Limb (tissue), 2 donors: ENCODE results near the gene NUP210L.

Experiments
- DNase-seq, 2 donors: peaks; one replicate each; pipeline ENCODE4 v3.0.0-alpha.2; 2016; ENCODE audit errors: extremely low spot score in 2 of 2

NUP210L gene

GRCh38 chr1:153967107-153967999 is 187.5 kb downstream of the NUP210L start, which contains the start of gene CREB3L4:
Gene CREB3L4 (plus strand): TSS chr1:153967902. CDS start chr1:153968526, 624 bp downstream.
- peak; percentile 91 to 98 for DNase-seq

GRCh38 chr1:153963850-153964331 is 191.0 kb downstream of the NUP210L start:
- peak in 1 of 2 donors; percentile 75 for DNase-seq

DNA sequence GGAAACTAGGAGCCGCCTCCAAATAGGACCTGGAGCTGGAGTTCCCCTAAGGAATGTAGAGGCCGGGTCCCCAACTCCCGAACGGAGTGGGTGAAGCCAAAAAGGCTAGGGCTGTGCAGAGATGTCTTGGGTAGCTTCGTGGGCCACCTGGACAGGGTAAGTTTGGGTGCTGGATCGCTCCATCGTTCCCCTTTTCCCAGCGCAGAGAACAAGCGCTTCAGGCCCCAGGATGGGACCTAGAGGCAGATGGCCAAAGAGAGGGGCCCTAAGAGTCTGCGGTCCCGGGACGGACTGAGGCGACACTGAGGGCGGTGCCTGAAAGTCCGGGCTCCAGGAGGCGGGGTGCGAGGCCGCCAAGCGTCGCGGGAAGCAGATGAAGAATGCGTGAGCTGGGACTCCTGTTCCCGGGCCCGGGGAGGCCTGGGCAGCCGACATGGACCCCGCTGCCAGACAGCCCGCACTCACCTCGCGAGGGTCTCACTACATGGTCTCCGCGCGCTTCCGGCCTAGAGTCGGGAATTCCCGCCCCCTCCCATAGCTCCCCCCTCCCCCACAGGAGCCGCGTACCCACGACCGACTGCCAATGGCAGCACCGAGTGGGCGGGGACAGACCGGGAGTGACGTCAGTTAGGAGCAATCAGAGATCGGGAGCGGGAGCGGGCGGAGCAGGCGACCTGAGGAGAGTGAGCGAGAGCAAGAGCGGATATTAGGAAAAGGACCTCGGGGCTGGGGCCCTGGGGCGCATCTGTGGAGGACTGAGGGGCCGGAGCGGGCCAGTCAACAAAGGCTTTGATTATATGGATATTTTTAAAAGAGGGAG is 191.6 kb downstream of the NUP210L start, which contains the start of gene SLC39A1:
Gene SLC39A1 (minus strand): TSS at position 508 of the 820 bp plus-strand sequence. CDS start 822 bp downstream, outside the sequence.
- DNase-seq: peak; percentile 98 to 100

DNA sequence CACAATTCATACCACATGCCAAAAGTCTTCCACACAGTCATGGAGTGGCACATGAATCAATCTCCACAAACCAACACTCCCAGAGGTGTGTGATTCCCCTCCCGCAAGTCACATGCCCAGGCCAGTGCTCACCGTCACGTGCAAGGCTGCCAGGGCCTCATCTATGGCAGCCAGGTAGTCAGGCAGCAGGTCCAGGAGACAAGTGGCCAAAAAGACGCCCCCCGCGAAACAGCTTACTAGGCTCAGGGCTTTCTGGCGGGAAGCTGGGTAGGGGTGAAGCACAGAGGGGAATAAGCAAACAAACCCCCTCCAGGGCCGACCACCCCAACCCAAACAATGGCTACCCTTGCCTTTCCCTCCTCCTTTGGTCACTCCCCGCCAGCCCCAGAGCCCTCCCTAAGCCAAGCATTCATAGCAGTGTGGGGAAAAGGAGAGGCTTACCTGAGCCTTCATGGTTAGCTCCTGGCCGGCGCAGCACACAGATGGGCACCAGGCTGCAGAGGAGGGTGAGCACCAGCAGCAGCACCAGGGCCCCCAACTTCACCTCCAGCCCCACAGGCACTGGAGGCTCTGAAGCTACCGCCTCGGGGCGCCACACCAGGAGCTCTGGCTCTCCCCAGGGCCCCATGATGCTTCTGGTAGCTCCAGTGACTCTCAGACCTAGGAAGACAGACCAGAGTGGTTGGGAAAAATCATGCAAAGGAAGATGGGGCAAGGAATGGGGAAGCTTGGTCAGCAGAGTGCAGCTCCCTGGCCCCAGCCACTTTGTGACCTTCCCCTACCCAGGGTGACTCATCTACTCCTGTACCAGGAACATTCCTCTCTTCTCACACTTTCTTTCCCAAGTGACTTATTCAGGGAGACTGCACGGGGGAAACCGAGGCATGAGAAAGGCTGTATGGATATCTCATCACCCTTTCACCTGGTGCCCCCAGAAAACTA is 192.5 kb downstream of the NUP210L start:
- no peak for DNase-seq

DNA sequence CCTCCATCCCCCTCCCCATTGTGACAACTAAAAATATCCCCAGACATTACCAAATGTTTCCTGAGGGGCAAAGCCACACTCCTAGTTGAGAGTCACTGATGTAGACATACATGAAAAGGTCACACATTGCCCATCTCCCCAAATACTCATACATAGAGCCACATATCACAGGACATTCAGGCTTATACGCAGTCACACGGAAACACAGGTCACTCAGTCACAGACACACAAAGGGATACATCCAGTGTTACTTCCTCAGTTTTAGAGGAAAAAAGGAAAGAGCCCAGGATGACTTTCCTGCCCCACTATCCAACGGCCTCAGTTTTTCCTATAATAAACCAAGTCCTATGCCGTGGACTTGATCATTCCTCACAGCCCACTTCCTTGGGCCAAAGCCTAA is 193.5 kb downstream of the NUP210L start:
- DNase-seq: no peak

DNA sequence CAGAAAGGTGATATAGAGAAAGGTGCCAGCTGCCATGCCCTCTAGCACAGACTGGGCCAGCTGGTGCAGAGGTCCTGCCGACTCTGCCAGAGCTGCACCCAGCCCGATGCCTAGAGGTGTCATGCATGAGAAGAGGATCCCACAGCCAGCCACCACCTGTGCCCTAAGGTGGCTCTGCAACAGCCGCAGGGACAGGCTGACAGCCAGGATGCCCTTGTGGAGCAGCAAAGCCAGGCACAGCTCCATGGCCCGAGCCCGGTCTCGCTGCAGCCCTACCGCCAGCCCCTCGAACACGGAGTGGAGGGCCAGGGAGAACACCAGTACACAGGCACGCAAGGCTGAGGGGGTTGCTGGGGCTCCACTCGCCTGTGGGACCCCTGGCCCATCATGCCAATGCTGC is 194.7 kb downstream of the NUP210L start:
- DNase-seq: no peak

GRCh38 chr1:153959454-153959853 is 195.4 kb downstream of the NUP210L start:
- no peak for DNase-seq

DNA sequence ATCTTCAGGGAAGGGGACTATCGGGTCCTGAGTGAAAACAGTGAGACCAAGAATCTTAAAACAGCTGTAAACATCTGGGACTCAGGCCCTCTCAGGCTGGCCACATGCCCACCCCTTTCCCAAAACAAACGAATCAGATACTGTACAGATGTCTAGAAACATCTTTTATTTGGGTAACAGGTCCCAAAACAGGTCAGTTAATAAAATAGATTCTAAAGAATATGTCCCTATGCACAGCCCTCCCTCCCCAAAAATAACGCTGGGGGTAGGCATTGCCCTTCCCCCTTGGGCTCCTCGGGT is 196.0 kb downstream of the NUP210L start:
- DNase-seq: no peak

- DNase-seq: peak; percentile 98 to 100
These were observed 196.5 kb downstream of the NUP210L start, which contains the start of gene CRTC2 for GRCh38 chr1:153958111-153958960. Gene CRTC2 (minus strand): TSS chr1:153958612. CDS start chr1:153958497, 115 bp downstream.

DNA sequence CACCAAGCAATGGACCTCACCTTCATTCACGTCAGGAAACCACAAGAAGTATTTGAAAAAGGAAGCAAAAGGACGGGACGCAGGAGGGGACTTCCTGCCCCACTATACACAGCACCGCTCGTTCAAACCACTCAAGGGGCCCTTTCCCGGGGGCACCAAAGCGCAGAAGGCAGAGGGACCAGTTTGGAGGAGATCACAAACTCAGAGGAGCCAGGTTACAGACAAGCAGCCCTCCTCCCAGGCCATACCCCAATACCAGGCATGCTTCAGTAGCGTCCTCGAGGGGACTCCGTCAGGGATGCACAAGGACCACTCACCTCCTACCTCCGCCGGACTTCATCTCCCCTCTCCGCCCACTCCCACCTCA is 197.1 kb downstream of the NUP210L start:
- no peak for DNase-seq

DNA sequence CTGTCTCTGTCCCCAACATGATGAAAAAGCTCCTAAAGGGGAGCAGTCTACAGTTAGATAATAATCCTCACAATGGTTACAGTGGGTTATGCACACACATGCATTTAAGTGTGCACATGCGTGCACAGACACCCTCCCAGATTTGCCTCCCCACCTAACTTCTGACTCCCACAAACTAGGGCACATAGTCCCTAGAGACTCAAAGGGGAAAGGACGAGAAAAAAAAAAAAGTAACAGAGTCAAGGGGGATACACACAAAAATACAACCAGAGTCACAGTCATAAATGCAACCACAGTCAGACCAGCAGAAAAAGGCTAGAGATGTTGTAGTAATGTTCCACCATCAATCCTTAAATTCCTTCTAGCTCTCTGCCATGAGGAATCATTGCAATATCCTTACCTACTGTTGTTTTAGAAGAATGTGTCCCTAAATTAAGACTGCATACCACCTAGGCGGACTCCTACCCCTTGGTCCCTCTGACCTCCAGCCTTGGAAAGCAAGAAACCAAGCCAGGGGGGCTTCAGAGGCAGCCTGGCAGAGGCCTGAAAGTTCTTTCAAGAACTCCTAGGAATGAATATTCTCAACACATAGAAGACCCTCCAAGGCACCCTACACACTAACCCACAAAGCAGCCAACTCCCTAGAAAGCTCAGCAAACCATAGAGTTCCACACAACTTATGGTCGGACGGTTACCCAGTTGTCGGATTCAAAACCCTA is 197.7 kb downstream of the NUP210L start:
- no peak for DNase-seq

- no peak for DNase-seq
These were observed 200.0 kb downstream of the NUP210L start for GRCh38 chr1:153954826-153955225.

- no peak for DNase-seq
These were observed 201.0 kb downstream of the NUP210L start for GRCh38 chr1:153953859-153954365.

- no peak for DNase-seq
These were observed 203.1 kb downstream of the NUP210L start for GRCh38 chr1:153951801-153952200.

- DNase-seq: no peak
These were observed 203.7 kb downstream of the NUP210L start for GRCh38 chr1:153951183-153951582.

GRCh38 chr1:153946622-153947241 is 208.1 kb downstream of the NUP210L start, which contains the start of gene DENND4B:
Gene DENND4B (minus strand): TSS chr1:153946718. CDS start chr1:153944374, 2,344 bp downstream.
- peak; percentile 84 to 90 for DNase-seq

DNA sequence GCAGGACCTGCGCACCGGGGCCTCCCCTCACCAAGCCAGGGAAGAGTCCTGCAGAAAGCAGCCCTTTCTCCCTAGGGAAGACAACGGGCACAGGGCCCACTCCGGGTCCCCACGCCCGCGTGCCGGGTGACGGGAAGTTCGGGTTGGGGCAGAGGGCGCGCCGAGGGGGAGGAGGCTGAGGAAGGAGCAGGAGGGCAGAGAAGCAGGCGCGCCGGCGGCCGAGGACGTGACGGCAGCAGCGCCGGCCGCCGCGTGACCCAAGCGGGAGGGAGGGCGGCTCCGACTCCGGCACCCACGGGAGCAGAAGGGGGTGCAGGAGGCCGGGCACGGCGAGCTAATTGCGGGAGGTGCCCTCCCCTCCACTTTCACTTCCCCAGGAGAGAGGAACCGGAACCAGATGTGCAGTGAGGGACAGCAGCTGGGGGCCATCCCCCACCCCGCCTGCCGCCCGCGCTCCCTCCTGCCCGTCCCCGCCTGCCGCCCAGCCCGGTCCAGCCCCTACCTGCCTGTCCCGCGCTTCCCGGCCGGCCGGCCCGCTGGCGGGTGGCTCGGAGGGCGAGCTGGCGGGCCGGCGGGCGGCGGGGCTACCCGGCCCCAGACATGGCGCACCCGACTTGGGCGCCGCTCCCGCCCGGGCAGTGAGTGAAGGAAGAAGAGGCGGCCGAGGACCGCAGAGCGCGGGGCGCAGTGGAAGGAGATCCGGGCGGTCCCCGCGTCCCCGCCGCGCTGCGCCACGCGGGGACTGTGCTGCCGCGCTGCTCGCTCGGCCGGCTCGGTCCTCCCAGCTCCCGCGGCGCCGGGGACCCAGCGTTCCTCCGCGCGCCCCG is 208.9 kb downstream of the NUP210L start:
- DNase-seq: peak; percentile 41 to 78
